Endothelial cell of umbilical vein (primary cell): ENCODE data around the gene EHMT1. TPM values are rescaled to one million over a fixed set of nuclear protein-coding genes. Genes with fewer than 3 reads are reported as not detected.

Experiments
- BruUV-seq: library from RNA; stranded (reverse); fragments of 400-500 nt; replicated peaks from 2 replicates; lab custom pipeline; 2021; lab: Mats Ljungman, UMichigan
- CTCF ChIA-PET: fragments of 300-600, 350-600 bp; sonication (Branson Sonifier 250); formaldehyde crosslinking; loops from one replicate; lab custom pipeline; 2021; ENCODE audit warnings: antibody characterized with exemption, inconsistent platforms; lab: Charles Lee
- POLR2A ChIA-PET: fragments of 300-600, 350-600 bp; sonication (Branson Sonifier 250); formaldehyde crosslinking; loops from one replicate; lab custom pipeline; 2021; ENCODE audit warnings: antibody characterized with exemption, inconsistent platforms; lab: Charles Lee
- DNase-seq: peaks from one replicate; pipeline ENCODE4 v3.0.0-alpha.2; 2011; ENCODE audit warnings: low read depth, low spot score
- FAIRE-seq: peaks from 2 replicates; lab custom pipeline; 2011; peaks lifted over from hg19 to GRCh38; lab: Jason Lieb, UNC
- H2AFZ ChIP-seq: 2 replicates; pipeline ENCODE4 v1.6.0; 2012; ENCODE audit warnings: low read depth, low read length, control low read depth, inconsistent platforms
- H3K27ac ChIP-seq: 2 replicates; pipeline ENCODE4 v1.5.1; 2011; ENCODE audit warnings: low read depth, mild to moderate bottlenecking, control low read depth, low read length, moderate library complexity; ENCODE audit not compliant: insufficient read depth
- H3K27me3 ChIP-seq, 2 experiments: 2 replicates each; pipeline versions ENCODE4 v1.6.0 to v1.6.1; 2011; ENCODE audit warnings: low read length in 2 of 2, mixed read lengths in 1 of 2; ENCODE audit not compliant: control insufficient read depth in 2 of 2, insufficient read depth in 2 of 2
- H3K36me3 ChIP-seq, 2 experiments: 2 replicates in 1 of 2; 3 replicates in 1 of 2; pipeline ENCODE4 v1.5.1; 2011; ENCODE audit warnings: low read length in 2 of 2, mild to moderate bottlenecking in 1 of 2, moderate library complexity in 1 of 2; ENCODE audit not compliant: control insufficient read depth in 2 of 2, insufficient read depth in 2 of 2; ENCODE audit errors: extremely low read depth in 1 of 2
- H3K4me1 ChIP-seq: 3 replicates; pipeline ENCODE4 v1.5.1; 2011; ENCODE audit warnings: mild to moderate bottlenecking, low read length; ENCODE audit not compliant: control insufficient read depth, insufficient read depth; ENCODE audit errors: extremely low read depth
- H3K4me2 ChIP-seq: 2 replicates; pipeline ENCODE4 v1.6.1; 2011; ENCODE audit warnings: low read length, control low read depth, mixed read lengths; ENCODE audit not compliant: insufficient read depth
- H3K4me3 ChIP-seq, 3 experiments: fragments of 200-600 bp in 1 of 3; sonication (generic), shearing (Covaris generic) in 1 of 3; replicated peaks in 1 of 3; 2 replicates each; pipeline ENCODE4 v1.5.1; 2011 to 2016; ENCODE audit warnings: control low read depth in 3 of 3, low read length in 3 of 3, mild to moderate bottlenecking in 2 of 3, inconsistent platforms in 1 of 3, low read depth in 1 of 3, moderate library complexity in 1 of 3; ENCODE audit not compliant: insufficient read depth in 1 of 3
- H3K79me2 ChIP-seq: 2 replicates; pipeline ENCODE4 v1.6.0; 2012; ENCODE audit warnings: low read length, inconsistent platforms; ENCODE audit not compliant: control insufficient read depth, insufficient read depth
- H3K9ac ChIP-seq: replicated peaks from 2 replicates; pipeline ENCODE3; 2011; ENCODE audit warnings: low read length, control low read depth; ENCODE audit not compliant: insufficient read depth; ENCODE audit errors: extremely low read depth
- H3K9me1 ChIP-seq: replicated peaks from 3 replicates; pipeline ENCODE4 v1.6.0; 2011; ENCODE audit warnings: mild to moderate bottlenecking, low read length; ENCODE audit not compliant: control insufficient read depth, insufficient read depth; ENCODE audit errors: extremely low read depth
- H3K9me3 ChIP-seq: replicated peaks from 2 replicates; pipeline ENCODE4 v1.5.1; 2012; ENCODE audit warnings: low read length, inconsistent platforms; ENCODE audit not compliant: control insufficient read depth, insufficient read depth
- H4K20me1 ChIP-seq: replicated peaks from 2 replicates; pipeline ENCODE3; 2011; ENCODE audit warnings: mild to moderate bottlenecking, low read length; ENCODE audit not compliant: control insufficient read depth, insufficient read depth; ENCODE audit errors: extremely low read depth
- EZH2 ChIP-seq: IDR thresholded peaks from 2 replicates; pipeline ENCODE4 v1.6.1; 2012; ENCODE audit warnings: borderline replicate concordance, low read depth, mild to moderate bottlenecking, moderate library complexity, low read length, inconsistent platforms; ENCODE audit not compliant: severe bottlenecking
- FOS ChIP-seq: IDR thresholded peaks from 2 replicates; pipeline ENCODE4 v1.6.1; 2011; ENCODE audit warnings: mild to moderate bottlenecking, low read length, moderate library complexity, borderline replicate concordance; ENCODE audit not compliant: insufficient read depth
- GATA2 ChIP-seq: IDR thresholded peaks from 2 replicates; pipeline ENCODE4 v1.7.0; 2011; ENCODE audit warnings: low read depth, mild to moderate bottlenecking, moderate library complexity, mixed read lengths, low read length; ENCODE audit not compliant: insufficient read length, insufficient read depth
- JUN ChIP-seq: IDR thresholded peaks from 2 replicates; pipeline ENCODE4 v1.6.1; 2011; ENCODE audit warnings: borderline replicate concordance, low read depth; ENCODE audit not compliant: insufficient read length, insufficient read depth
- MAX ChIP-seq: IDR thresholded peaks from 2 replicates; pipeline ENCODE4 v1.6.1; 2011; ENCODE audit not compliant: insufficient read depth, insufficient read length
- POLR2AphosphoS5 ChIP-seq: IDR thresholded peaks from 2 replicates; pipeline ENCODE4 v1.6.1; 2012; ENCODE audit warnings: low read depth, mild to moderate bottlenecking, control low read depth, low read length, moderate library complexity; ENCODE audit not compliant: insufficient read depth
- dilution Hi-C: fragments of 300-500 bp; cut with MboI; formaldehyde crosslinking; loops from one replicate; pipeline ENCODE4 v1.15.0; 2019; ENCODE audit warnings: low sequenced_read_pairs; ENCODE audit not compliant: extremely low pct_ligation_motif_present
- intact Hi-C: fragments of 100-400 bp; cut with micrococcal nuclease; formaldehyde crosslinking; loops from one replicate; pipeline ENCODE4 v1.10.0; 2022
- polyA plus RNA-seq, 4 experiments: library from polyadenylated mRNA; depleted of rRNA in 3 of 4; stranded (reverse) in 3 of 4; unstranded in 1 of 4; fragments of >200 nt; gene quantifications; 2 replicates each; pipeline versions ENCODE4 v1.2.1 to v1.2.3, GENCODE V29; 2011 to 2012; ENCODE audit warnings: missing spikeins in 1 of 4
- total RNA-seq: library from RNA; stranded (reverse); gene quantifications from 2 replicates; pipeline ENCODE4 v1.2.3, GENCODE V29; 2021

The EHMT1 gene
- total and polyA plus RNA-seq, 2 donors (not counting 3 experiments of a cell fraction or from before 2014, with no cell fraction given), result 48.2 to 104 TPM

- dilution Hi-C loops, result no loop called here
- Histone ChIP-seq H3K4me1 (no peaks in the 10 kb centered on the region), H3K9me3 (no peaks in the 10 kb centered on the region), H3K9ac (no peak overlapping the region), H2AFZ (no peak overlapping the region), H3K27me3 (no peaks in the 10 kb centered on the region), H3K4me3 (no peak overlapping the region), H3K27ac (no peak overlapping the region), H4K20me1 (no peaks in the 10 kb centered on the region), H3K36me3 (peaks cover 7 to 34% of the 10 kb centered on the region in 2 experiments), H3K9me1 (no peaks in the 10 kb centered on the region), H3K79me2 (no peaks in the 10 kb centered on the region), H3K4me2 (no peak overlapping the region)
- POLR2A ChIA-PET, result no interaction called here
- no TSS peak for BruUV-seq
- TF ChIP-seq FOS (no peak), POLR2AphosphoS5 (no peak), GATA2 (no peak), EZH2 (no peak), JUN (no peak), MAX (no peak)
- FAIRE-seq (no peak), DNase-seq (no peak)
- CTCF ChIA-PET, result interaction anchor here (2.2 kb wide), 1 partner anchor 85 kb away, joined by 10 read pairs; no protein-coding TSS in a partner anchor
- intact Hi-C loops, result loop anchor here (10.0 kb wide), 1 partner anchor 83 kb away; no protein-coding TSS in a partner anchor
These were observed 138.8 kb downstream of the EHMT1 start for GRCh38 chr9:137757613-137758029.

- Histone ChIP-seq H3K4me2 (no peak overlapping the region), H3K4me1 (no peaks in the 10 kb centered on the region)
- no peak for FAIRE-seq
These were observed 139.3 kb downstream of the EHMT1 start for GRCh38 chr9:137758067-137758466.

More at GRCh38 chr9:137758067-137758466, 139.3 kb downstream of the EHMT1 start:
- intact Hi-C loops (loop anchor here (10.0 kb wide), 1 partner anchor 83 kb away; no protein-coding TSS in a partner anchor), dilution Hi-C loops (no loop called here)
- Histone ChIP-seq H3K79me2 (no peaks in the 10 kb centered on the region), H3K4me3 (no peak overlapping the region), H3K9ac (no peak overlapping the region), H3K9me1 (no peaks in the 10 kb centered on the region), H3K9me3 (no peaks in the 10 kb centered on the region), H3K27ac (no peak overlapping the region), H3K36me3 (peaks cover 7 to 33% of the 10 kb centered on the region in 2 experiments), H3K27me3 (no peaks in the 10 kb centered on the region), H2AFZ (no peak overlapping the region), H4K20me1 (no peaks in the 10 kb centered on the region)
- TF ChIP-seq GATA2, result no peak
- CTCF ChIA-PET, result interaction anchor here (2.2 kb wide), 1 partner anchor 85 kb away, joined by 10 read pairs; no protein-coding TSS in a partner anchor
- no TSS peak for BruUV-seq
- DNase-seq, result no peak
- POLR2A ChIA-PET, result no interaction called here
